HK-2 (cell line): Measurements from ENCODE around the gene ZNF280A.
"Not testable (repeated sequence)": the region's sequence is repeated elsewhere in the genome, so short reads cannot be mapped to it uniquely, and the experiment has no call there.

ENCODE experiments used
- DNase-seq: peaks from one replicate; pipeline ENCODE4 v3.0.0-alpha.2; 2018; ENCODE audit not compliant: unreplicated experiment

Gene ZNF280A

GRCh38 chr22:22538226-22538989 lies 18.3 kb upstream of the ZNF280A start:
- no peak for DNase-seq

GRCh38 chr22:22536916-22537315 lies 16.8 kb upstream of the ZNF280A start:
- no peak for DNase-seq

- no peak for DNase-seq
Measured at GRCh38 chr22:22536515-22536914, 16.4 kb upstream of the ZNF280A start.

- DNase-seq, result no peak
Measured at GRCh38 chr22:22535662-22536061, 15.6 kb upstream of the ZNF280A start.

- no peak for DNase-seq
Measured at GRCh38 chr22:22534604-22535415, 14.7 kb upstream of the ZNF280A start.

GRCh38 chr22:22533863-22534262 lies 13.8 kb upstream of the ZNF280A start:
- DNase-seq, result no peak

- DNase-seq, result no peak
Measured at GRCh38 chr22:22533417-22533816, 13.3 kb upstream of the ZNF280A start.

- DNase-seq, result not testable (repeated sequence)
Measured at GRCh38 chr22:22532547-22533071, 12.5 kb upstream of the ZNF280A start.

- DNase-seq, result no peak
Measured at GRCh38 chr22:22531770-22532546, 11.9 kb upstream of the ZNF280A start.

- DNase-seq, result no peak
Measured at GRCh38 chr22:22528780-22529179, 8.7 kb upstream of the ZNF280A start.

GRCh38 chr22:22527312-22527711 lies 7.2 kb upstream of the ZNF280A start:
- DNase-seq, result no peak

- DNase-seq, result no peak
Measured at GRCh38 chr22:22526125-22526912, 6.2 kb upstream of the ZNF280A start.

GRCh38 chr22:22523494-22523893 lies 3.4 kb upstream of the ZNF280A start:
- DNase-seq, result no peak

GRCh38 chr22:22521631-22522030 lies 1.6 kb upstream of the ZNF280A start:
- no peak for DNase-seq

GRCh38 chr22:22520667-22521602 lies 865 bp upstream of the ZNF280A start:
- no peak for DNase-seq

- DNase-seq, result no peak
Measured at GRCh38 chr22:22519591-22519990, 479 bp downstream of the ZNF280A start.

- no peak for DNase-seq
Measured at GRCh38 chr22:22516992-22517391, 3.1 kb downstream of the ZNF280A start.

- no peak for DNase-seq
Measured at GRCh38 chr22:22515890-22516289, 4.2 kb downstream of the ZNF280A start.

GRCh38 chr22:22514431-22514830 lies 5.6 kb downstream of the ZNF280A start:
- not testable (repeated sequence) for DNase-seq

GRCh38 chr22:22513619-22514018 lies 6.5 kb downstream of the ZNF280A start:
- no peak for DNase-seq
